WTC11 (cell line): Measurements from ENCODE around the gene ACP1. TPM values are rescaled to one million over a fixed set of nuclear protein-coding genes. Genes with fewer than 3 reads are reported as not detected.

ENCODE experiments used
- ATAC-seq: fragments of 200-7000 bp; cut with Tn5 transposase; 2 replicates; pipeline ENCODE4 v1.10.0; 2021; ENCODE audit warnings: mild to moderate bottlenecking, moderate library complexity
- CTCF ChIA-PET: fragments of 300-600 bp; sonication (Branson Sonifier 250); formaldehyde crosslinking; loops from one replicate; lab custom pipeline; 2021; ENCODE audit warnings: antibody characterized with exemption; lab: Charles Lee
- POLR2A ChIA-PET: fragments of 350-600 bp; sonication (Branson Sonifier 250); formaldehyde crosslinking; loops from one replicate; lab custom pipeline; 2021; ENCODE audit warnings: antibody characterized with exemption; lab: Charles Lee
- DNase-seq: peaks from one replicate; pipeline ENCODE4 v3.0.0; 2021; ENCODE audit warnings: low spot score
- H3K27ac Mint-ChIP-seq: 2 replicates; pipeline ENCODE4 v1.8.0; 2021; ENCODE audit warnings: mixed read lengths
- H3K27me3 Mint-ChIP-seq: 2 replicates; pipeline ENCODE4 v1.8.0; 2021; ENCODE audit warnings: low read depth, mild to moderate bottlenecking, moderate library complexity, mixed read lengths
- H3K36me3 Mint-ChIP-seq: 2 replicates; pipeline ENCODE4 v1.8.0; 2021; ENCODE audit warnings: mixed read lengths
- H3K4me1 Mint-ChIP-seq: 2 replicates; pipeline ENCODE4 v1.8.0; 2022; ENCODE audit warnings: mixed read lengths
- H3K4me3 Mint-ChIP-seq: 2 replicates; pipeline ENCODE4 v1.8.0; 2021; ENCODE audit warnings: mild to moderate bottlenecking, moderate library complexity, mixed read lengths
- H3K9me3 Mint-ChIP-seq: 2 replicates; pipeline ENCODE4 v1.8.0; 2021; ENCODE audit warnings: mixed read lengths
- CREB1 ChIP-seq: sonication (generic); formaldehyde crosslinking; IDR thresholded peaks from 2 replicates; pipeline ENCODE4 v1.8.0; 2023; ENCODE audit warnings: mild to moderate bottlenecking, missing genetic modification reagents
- EMX1 ChIP-seq: fragments of 250-450 bp; sonication (Bioruptor Pico); IDR thresholded peaks from 2 replicates; pipeline ENCODE4 v1.8.0; 2021; ENCODE audit warnings: mild to moderate bottlenecking
- ERG ChIP-seq: fragments of 250-450 bp; sonication (Bioruptor Pico); IDR thresholded peaks from 2 replicates; pipeline ENCODE4 v1.8.0; 2021; ENCODE audit warnings: mild to moderate bottlenecking
- ESRRA ChIP-seq: sonication (generic); formaldehyde crosslinking; IDR thresholded peaks from 2 replicates; pipeline ENCODE4 v1.8.1; 2022; ENCODE audit warnings: mild to moderate bottlenecking, missing genetic modification reagents, borderline replicate concordance
- FOXK1 ChIP-seq: sonication (generic); formaldehyde crosslinking; IDR thresholded peaks from 2 replicates; pipeline ENCODE4 v1.8.0; 2022; ENCODE audit warnings: mild to moderate bottlenecking, moderate library complexity, missing genetic modification reagents
- GRHL2 ChIP-seq: fragments of 250-450 bp; sonication (Bioruptor Pico); IDR thresholded peaks from 2 replicates; pipeline ENCODE4 v1.8.0; 2022; ENCODE audit warnings: mild to moderate bottlenecking, moderate library complexity; ENCODE audit not compliant: insufficient replicate concordance, severe bottlenecking
- IRF2 ChIP-seq: sonication (generic); formaldehyde crosslinking; IDR thresholded peaks from 2 replicates; pipeline ENCODE4 v1.8.0; 2022; ENCODE audit warnings: low read depth, missing genetic modification reagents, borderline replicate concordance
- KAT7 ChIP-seq: sonication (generic); formaldehyde crosslinking; IDR thresholded peaks from 2 replicates; pipeline ENCODE4 v1.8.1; 2023; ENCODE audit warnings: missing genetic modification reagents, mild to moderate bottlenecking, borderline replicate concordance
- NFATC4 ChIP-seq: fragments of 250-450 bp; sonication (Bioruptor Pico); IDR thresholded peaks from 2 replicates; pipeline ENCODE4 v1.9.0; 2021; ENCODE audit warnings: mild to moderate bottlenecking
- NR1H2 ChIP-seq: sonication (generic); formaldehyde crosslinking; IDR thresholded peaks from 2 replicates; pipeline ENCODE4 v1.9.0; 2021; ENCODE audit warnings: mild to moderate bottlenecking, moderate library complexity, missing genetic modification reagents
- NR3C1 ChIP-seq: sonication (generic); formaldehyde crosslinking; conservative IDR thresholded peaks from 2 replicates; pipeline ENCODE4 v1.8.1; 2023; ENCODE audit warnings: low read depth, mild to moderate bottlenecking, missing genetic modification reagents
- OVOL2 ChIP-seq: fragments of 250-450 bp; sonication (Bioruptor Pico); IDR thresholded peaks from 2 replicates; pipeline ENCODE4 v1.9.0; 2021; ENCODE audit warnings: mild to moderate bottlenecking, borderline replicate concordance
- PREB ChIP-seq: sonication (generic); formaldehyde crosslinking; IDR thresholded peaks from 2 replicates; pipeline ENCODE4 v1.8.1; 2022; ENCODE audit warnings: mild to moderate bottlenecking, missing genetic modification reagents, moderate library complexity, borderline replicate concordance
- SP1 ChIP-seq: sonication (generic); formaldehyde crosslinking; conservative IDR thresholded peaks from 2 replicates; pipeline ENCODE4 v1.8.1; 2022; ENCODE audit warnings: missing genetic modification reagents
- ZBTB21 ChIP-seq: sonication (generic); formaldehyde crosslinking; IDR thresholded peaks from 2 replicates; pipeline ENCODE4 v1.8.1; 2023; ENCODE audit warnings: mild to moderate bottlenecking, missing genetic modification reagents, borderline replicate concordance
- ZNF219 ChIP-seq: sonication (generic); formaldehyde crosslinking; IDR thresholded peaks from 2 replicates; pipeline ENCODE4 v1.8.0; 2023; ENCODE audit warnings: missing genetic modification reagents, mild to moderate bottlenecking, borderline replicate concordance
- ZNF232 ChIP-seq: sonication (generic); formaldehyde crosslinking; IDR thresholded peaks from 2 replicates; pipeline ENCODE4 v1.8.0; 2022; ENCODE audit warnings: mild to moderate bottlenecking, missing genetic modification reagents
- ZNF396 ChIP-seq: fragments of 250-450 bp; sonication (Bioruptor Pico); IDR thresholded peaks from 2 replicates; pipeline ENCODE4 v1.8.0; 2021; ENCODE audit warnings: mild to moderate bottlenecking, moderate library complexity, borderline replicate concordance
- ZNF423 ChIP-seq: fragments of 250-450 bp; sonication (Bioruptor Pico); IDR thresholded peaks from 2 replicates; pipeline ENCODE4 v2.1.2; 2022; ENCODE audit warnings: mild to moderate bottlenecking, moderate library complexity
- ZNF512 ChIP-seq: sonication (generic); formaldehyde crosslinking; IDR thresholded peaks from 2 replicates; pipeline ENCODE4 v1.8.1; 2022; ENCODE audit warnings: missing genetic modification reagents, borderline replicate concordance
- total RNA-seq: library from RNA; stranded (reverse); gene quantifications from 3 replicates; pipeline ENCODE4 v1.2.3, GENCODE V29; 2021
- TF ChIP-seq, protein P1 (sequence below): sonication (generic); formaldehyde crosslinking; IDR thresholded peaks from 2 replicates; pipeline ENCODE4 v1.8.0; 2023; ENCODE audit warnings: mild to moderate bottlenecking, missing genetic modification reagents
- TF ChIP-seq, protein P2 (sequence below): sonication (generic); formaldehyde crosslinking; IDR thresholded peaks from 2 replicates; pipeline ENCODE4 v1.8.0; 2022; ENCODE audit warnings: mild to moderate bottlenecking, missing genetic modification reagents
- TF ChIP-seq, protein P3 (sequence below): sonication (generic); formaldehyde crosslinking; IDR thresholded peaks from 2 replicates; pipeline ENCODE4 v1.8.1; 2023; ENCODE audit warnings: mild to moderate bottlenecking, missing genetic modification reagents

ACP1 gene
- total RNA-seq, 1 experiment from 2014 or later, result 150 TPM

DNA sequence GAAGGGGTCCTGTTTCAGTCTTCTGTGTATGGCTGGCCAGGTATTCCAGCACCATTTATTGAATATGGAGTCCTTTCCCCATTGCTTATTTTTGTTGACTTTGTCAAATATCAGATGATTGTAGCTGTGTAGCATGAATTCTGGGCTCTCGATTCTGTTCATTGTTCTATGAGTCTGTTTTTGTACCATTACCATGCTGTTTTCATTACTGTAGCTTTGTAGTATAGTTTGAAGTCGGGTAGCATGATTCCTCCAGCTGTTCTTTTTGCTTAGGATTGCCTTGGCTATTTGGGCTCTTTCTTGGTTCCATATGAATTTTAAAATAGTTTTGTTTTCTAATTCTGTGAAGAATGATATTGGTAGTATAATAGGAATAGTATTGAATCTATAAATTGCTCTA lies 6.9 kb upstream of the ACP1 start (continued):
- TF ChIP-seq NFATC4 (no peak), ZNF219 (CRISPR knock-in tag) (no peak), KAT7 (no peak), GRHL2 (CRISPR knock-in tag) (no peak), SP1 (no peak), EMX1 (no peak), NR3C1 (no peak), ZNF232 (CRISPR knock-in tag) (no peak), NR1H2 (CRISPR knock-in tag) (no peak), ZNF512 (CRISPR knock-in tag) (no peak), PREB (CRISPR knock-in tag) (no peak)
- TF ChIP-seq, protein P1, sequence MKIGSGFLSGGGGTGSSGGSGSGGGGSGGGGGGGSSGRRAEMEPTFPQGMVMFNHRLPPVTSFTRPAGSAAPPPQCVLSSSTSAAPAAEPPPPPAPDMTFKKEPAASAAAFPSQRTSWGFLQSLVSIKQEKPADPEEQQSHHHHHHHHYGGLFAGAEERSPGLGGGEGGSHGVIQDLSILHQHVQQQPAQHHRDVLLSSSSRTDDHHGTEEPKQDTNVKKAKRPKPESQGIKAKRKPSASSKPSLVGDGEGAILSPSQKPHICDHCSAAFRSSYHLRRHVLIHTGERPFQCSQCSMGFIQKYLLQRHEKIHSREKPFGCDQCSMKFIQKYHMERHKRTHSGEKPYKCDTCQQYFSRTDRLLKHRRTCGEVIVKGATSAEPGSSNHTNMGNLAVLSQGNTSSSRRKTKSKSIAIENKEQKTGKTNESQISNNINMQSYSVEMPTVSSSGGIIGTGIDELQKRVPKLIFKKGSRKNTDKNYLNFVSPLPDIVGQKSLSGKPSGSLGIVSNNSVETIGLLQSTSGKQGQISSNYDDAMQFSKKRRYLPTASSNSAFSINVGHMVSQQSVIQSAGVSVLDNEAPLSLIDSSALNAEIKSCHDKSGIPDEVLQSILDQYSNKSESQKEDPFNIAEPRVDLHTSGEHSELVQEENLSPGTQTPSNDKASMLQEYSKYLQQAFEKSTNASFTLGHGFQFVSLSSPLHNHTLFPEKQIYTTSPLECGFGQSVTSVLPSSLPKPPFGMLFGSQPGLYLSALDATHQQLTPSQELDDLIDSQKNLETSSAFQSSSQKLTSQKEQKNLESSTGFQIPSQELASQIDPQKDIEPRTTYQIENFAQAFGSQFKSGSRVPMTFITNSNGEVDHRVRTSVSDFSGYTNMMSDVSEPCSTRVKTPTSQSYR (CRISPR knock-in tag), result no peak

GRCh38 chr2:258933-259332 lies 5.8 kb upstream of the ACP1 start:
- POLR2A ChIA-PET, result no interaction called here
- Mint-ChIP-seq H3K27ac (no peak overlapping the region), H3K27me3 (peaks cover 22% of the 10 kb centered on the region), H3K9me3 (peaks cover 31% of the 10 kb centered on the region), H3K36me3 (peaks cover 50% of the 10 kb centered on the region), H3K4me3 (no peak overlapping the region), H3K4me1 (peaks cover 12% of the 10 kb centered on the region)
- CTCF ChIA-PET, result interaction anchor here (0.6 kb wide), 1 partner anchor 93 kb away, joined by 3 read pairs; no protein-coding TSS in a partner anchor
- DNase-seq (no peak), ATAC-seq (no peak)
- TF ChIP-seq CREB1 (CRISPR knock-in tag) (no peak), IRF2 (CRISPR knock-in tag) (no peak), ZNF423 (CRISPR knock-in tag) (no peak), OVOL2 (CRISPR knock-in tag) (no peak), ZNF219 (CRISPR knock-in tag) (no peak), ZBTB21 (CRISPR knock-in tag) (no peak), ESRRA (CRISPR knock-in tag) (no peak), ZNF396 (CRISPR knock-in tag) (no peak), FOXK1 (CRISPR knock-in tag) (no peak), ERG (CRISPR knock-in tag) (no peak)
- TF ChIP-seq, protein P2, sequence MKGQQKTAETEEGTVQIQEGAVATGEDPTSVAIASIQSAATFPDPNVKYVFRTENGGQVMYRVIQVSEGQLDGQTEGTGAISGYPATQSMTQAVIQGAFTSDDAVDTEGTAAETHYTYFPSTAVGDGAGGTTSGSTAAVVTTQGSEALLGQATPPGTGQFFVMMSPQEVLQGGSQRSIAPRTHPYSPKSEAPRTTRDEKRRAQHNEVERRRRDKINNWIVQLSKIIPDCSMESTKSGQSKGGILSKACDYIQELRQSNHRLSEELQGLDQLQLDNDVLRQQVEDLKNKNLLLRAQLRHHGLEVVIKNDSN (CRISPR knock-in tag), result no peak
- TF ChIP-seq, protein P1 (CRISPR knock-in tag), result no peak
- TF ChIP-seq, protein P3, sequence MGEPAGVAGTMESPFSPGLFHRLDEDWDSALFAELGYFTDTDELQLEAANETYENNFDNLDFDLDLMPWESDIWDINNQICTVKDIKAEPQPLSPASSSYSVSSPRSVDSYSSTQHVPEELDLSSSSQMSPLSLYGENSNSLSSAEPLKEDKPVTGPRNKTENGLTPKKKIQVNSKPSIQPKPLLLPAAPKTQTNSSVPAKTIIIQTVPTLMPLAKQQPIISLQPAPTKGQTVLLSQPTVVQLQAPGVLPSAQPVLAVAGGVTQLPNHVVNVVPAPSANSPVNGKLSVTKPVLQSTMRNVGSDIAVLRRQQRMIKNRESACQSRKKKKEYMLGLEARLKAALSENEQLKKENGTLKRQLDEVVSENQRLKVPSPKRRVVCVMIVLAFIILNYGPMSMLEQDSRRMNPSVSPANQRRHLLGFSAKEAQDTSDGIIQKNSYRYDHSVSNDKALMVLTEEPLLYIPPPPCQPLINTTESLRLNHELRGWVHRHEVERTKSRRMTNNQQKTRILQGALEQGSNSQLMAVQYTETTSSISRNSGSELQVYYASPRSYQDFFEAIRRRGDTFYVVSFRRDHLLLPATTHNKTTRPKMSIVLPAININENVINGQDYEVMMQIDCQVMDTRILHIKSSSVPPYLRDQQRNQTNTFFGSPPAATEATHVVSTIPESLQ, result no peak
